GM23338 (cell line): ENCODE data around the gene PGS1. TPM values are rescaled to one million over a fixed set of nuclear protein-coding genes. Genes with fewer than 3 reads are reported as not detected.
A peak's percentile ranks its signal among the peaks of the same experiment; 100 is the strongest.

Experiments used
- ATAC-seq: fragments of 200-7000 bp; cut with Tn5 transposase; 3 replicates; pipeline ENCODE4 v1.9.1; 2020
- DNase-seq: peaks from one replicate; pipeline ENCODE4 v3.0.0-alpha.2; 2015; ENCODE audit warnings: low spot score
- H2AFZ ChIP-seq: fragments of 200-600 bp; sonication (generic); 2 replicates; pipeline ENCODE4 v1.8.0; 2016; ENCODE audit warnings: antibody characterized with exemption, mild to moderate bottlenecking, moderate library complexity
- H3F3A ChIP-seq: fragments of 200-600 bp; sonication (generic); replicated peaks from 2 replicates; pipeline ENCODE4 v1.8.0; 2017; ENCODE audit warnings: antibody characterized with exemption, mixed run types, low read depth
- H3K27ac ChIP-seq: fragments of 200-600 bp; sonication (generic); 2 replicates; pipeline ENCODE4 v1.6.1; 2016; ENCODE audit warnings: low read depth
- H3K27me3 ChIP-seq: fragments of 200-600 bp; sonication (generic); 2 replicates; pipeline ENCODE4 v1.8.0; 2016; ENCODE audit warnings: mild to moderate bottlenecking, mixed run types, moderate library complexity; ENCODE audit not compliant: insufficient read depth
- H3K36me3 ChIP-seq: fragments of 200-600 bp; sonication (generic); 2 replicates; pipeline ENCODE4 v1.8.0; 2016; ENCODE audit warnings: mild to moderate bottlenecking; ENCODE audit not compliant: insufficient read depth
- H3K4me1 ChIP-seq: fragments of 200-600 bp; sonication (generic); 2 replicates; pipeline ENCODE4 v1.8.0; 2016; ENCODE audit warnings: mild to moderate bottlenecking, moderate library complexity; ENCODE audit not compliant: insufficient read depth
- H3K4me2 ChIP-seq: fragments of 200-600 bp; sonication (generic); 2 replicates; pipeline ENCODE4 v1.7.1; 2017; ENCODE audit warnings: mixed run types
- H3K4me3 ChIP-seq: fragments of 200-600 bp; sonication (generic); 2 replicates; pipeline ENCODE4 v1.6.1; 2016; ENCODE audit warnings: mixed run types
- H3K79me2 ChIP-seq: fragments of 200-600 bp; sonication (generic); replicated peaks from 2 replicates; pipeline ENCODE4 v1.8.0; 2017; ENCODE audit warnings: mild to moderate bottlenecking; ENCODE audit not compliant: insufficient read depth
- H3K9me2 ChIP-seq: fragments of 200-600 bp; sonication (generic); 2 replicates; pipeline ENCODE4 v1.8.0; 2017; ENCODE audit not compliant: insufficient read depth
- H4K20me1 ChIP-seq: fragments of 200-600 bp; sonication (generic); replicated peaks from 2 replicates; pipeline ENCODE4 v1.8.0; 2017; ENCODE audit warnings: mild to moderate bottlenecking; ENCODE audit not compliant: insufficient read depth
- H3K27ac Mint-ChIP-seq: 2 replicates; pipeline ENCODE4 v1.8.0; 2020; ENCODE audit warnings: inconsistent platforms, mild to moderate bottlenecking, moderate library complexity, mixed read lengths
- H3K27me3 Mint-ChIP-seq: 3 replicates; pipeline ENCODE4 v1.8.0; 2022; ENCODE audit warnings: low read depth, mild to moderate bottlenecking, moderate library complexity, mixed read lengths, inconsistent platforms; ENCODE audit not compliant: insufficient read depth, poor library complexity
- H3K36me3 Mint-ChIP-seq: 3 replicates; pipeline ENCODE4 v1.8.0; 2021; ENCODE audit warnings: low read depth, mild to moderate bottlenecking, inconsistent platforms, moderate library complexity, mixed read lengths
- H3K4me1 Mint-ChIP-seq: 3 replicates; pipeline ENCODE4 v1.8.0; 2020; ENCODE audit warnings: mild to moderate bottlenecking, inconsistent platforms, mixed read lengths
- H3K4me3 Mint-ChIP-seq: 3 replicates; pipeline ENCODE4 v1.8.0; 2021; ENCODE audit warnings: moderate library complexity, mild to moderate bottlenecking, inconsistent platforms, mixed read lengths
- H3K9me3 Mint-ChIP-seq: 3 replicates; pipeline ENCODE4 v1.8.0; 2020; ENCODE audit warnings: moderate library complexity, mild to moderate bottlenecking, inconsistent platforms, mixed read lengths
- JUNB ChIP-seq: IDR thresholded peaks from one replicate; pipeline ENCODE4 v1.6.1; 2016; ENCODE audit warnings: antibody characterized with exemption; ENCODE audit not compliant: unreplicated experiment
- POLR2AphosphoS5 ChIP-seq: IDR thresholded peaks from 2 replicates; pipeline ENCODE4 v1.6.1; 2016; ENCODE audit warnings: antibody characterized with exemption, low read depth
- REST ChIP-seq: IDR thresholded peaks from one replicate; pipeline ENCODE4 v1.6.1; 2018; ENCODE audit warnings: antibody characterized with exemption; ENCODE audit not compliant: unreplicated experiment
- STAT1 ChIP-seq: IDR thresholded peaks from one replicate; pipeline ENCODE4 v1.6.1; 2016; ENCODE audit warnings: antibody characterized with exemption; ENCODE audit not compliant: unreplicated experiment
- ZNF114 ChIP-seq: fragments of 250-450 bp; sonication (Bioruptor Pico); IDR thresholded peaks from 2 replicates; pipeline ENCODE4 v1.5.0; 2020; ENCODE audit warnings: mild to moderate bottlenecking, moderate library complexity
- ZNF462 ChIP-seq: fragments of 250-450 bp; sonication (Bioruptor Pico); IDR thresholded peaks from 2 replicates; pipeline ENCODE4 v1.5.0; 2020; ENCODE audit warnings: mild to moderate bottlenecking, moderate library complexity
- polyA plus RNA-seq: library from polyadenylated mRNA; unstranded; fragments of >200 nt; fragmentation: Nextera tagmentation; extraction: Ambion mirVana; gene quantifications from 2 replicates; pipeline ENCODE4 v1.2.1, GENCODE V29; 2016
- total RNA-seq: library from RNA; depleted of rRNA; stranded (reverse); fragments of >200 nt; shearing (Covaris generic); gene quantifications from 2 replicates; pipeline ENCODE4 v1.2.3, GENCODE V29; 2014

PGS1 gene
- total and polyA plus RNA-seq, 2 experiments from 2014 or later: 43.9 to 67.1 TPM

GRCh38 chr17:78422872-78423588 is 44.6 kb downstream of the PGS1 start:
- peaks cover 8% of the 10 kb centered on the region for H3K27me3 Mint-ChIP-seq
- Histone ChIP-seq H3K4me3 (no peak overlapping the region), H2AFZ (no peak overlapping the region), H3K36me3 (peaks cover 20% of the 10 kb centered on the region), H3K4me1 (peaks cover 12% of the 10 kb centered on the region; the same call in 1 of the 2 replicates), H3K9me2 (no peaks in the 10 kb centered on the region), H3K4me2 (no peak overlapping the region), H3F3A (peaks cover 22% of the 10 kb centered on the region), H3K79me2 (peaks cover 19% of the 10 kb centered on the region), H3K27ac (peak overlapping the region; percentile 29), H3K27me3 (no peaks in the 10 kb centered on the region), H4K20me1 (peaks cover 16% of the 10 kb centered on the region)
- H3K36me3 Mint-ChIP-seq: peaks cover 69% of the 10 kb centered on the region
- H3K4me3 Mint-ChIP-seq: no peak overlapping the region; the same call in 2 of the 3 replicates
- H3K9me3 Mint-ChIP-seq: no peaks in the 10 kb centered on the region
- no peak for DNase-seq
- TF ChIP-seq ZNF114 (CRISPR knock-in tag) (no peak), REST (no peak), POLR2AphosphoS5 (no peak), JUNB (no peak), ZNF462 (no peak), STAT1 (no peak)
- ATAC-seq: no peak
- peak overlapping the region; percentile 96 for H3K27ac Mint-ChIP-seq
- peaks cover 24% of the 10 kb centered on the region for H3K4me1 Mint-ChIP-seq
